AG04450 (cell line): ENCODE results near the gene CPT1C. TPM values are rescaled to one million over a fixed set of nuclear protein-coding genes. Genes with fewer than 3 reads are reported as not detected.
A peak's percentile ranks its signal among the peaks of the same experiment; 100 is the strongest.

Source experiments
- CTCF ChIA-PET: fragments of 300-600, 350-600 bp; formaldehyde crosslinking; extraction: SDS; loops from one replicate; lab custom pipeline; 2022; ENCODE audit warnings: antibody characterized with exemption, inconsistent platforms; lab: Charles Lee
- POLR2A ChIA-PET: fragments of 350-600 bp; formaldehyde crosslinking; extraction: SDS; loops from one replicate; lab custom pipeline; 2021; ENCODE audit warnings: antibody characterized with exemption, inconsistent platforms; lab: Yijun Ruan, JAX
- DNase-seq: peaks from one replicate; pipeline ENCODE4 v3.0.0-alpha.2; 2011; ENCODE audit warnings: low read depth, low spot score
- H3K27ac ChIP-seq: one replicate; pipeline ENCODE4 v1.5.1; 2012; ENCODE audit warnings: low read depth, low read length, control low read depth
- H3K27me3 ChIP-seq: one replicate; pipeline ENCODE4 v1.6.0; 2012; ENCODE audit warnings: low read length; ENCODE audit not compliant: control insufficient read depth, insufficient read depth
- H3K4me3 ChIP-seq: 2 replicates; pipeline ENCODE4 v1.5.1; 2011; ENCODE audit warnings: mild to moderate bottlenecking, low read depth, low read length, control low read depth
- H3K9me3 ChIP-seq: 2 replicates; pipeline ENCODE4 v1.5.1; 2012; ENCODE audit warnings: low read length; ENCODE audit not compliant: control insufficient read depth, insufficient read depth
- CTCF ChIP-seq: IDR thresholded peaks from 2 replicates; pipeline ENCODE4 v1.5.1; 2011; ENCODE audit warnings: low read depth, low read length, control low read depth, inconsistent platforms
- polyA plus RNA-seq: library from polyadenylated mRNA; depleted of rRNA; stranded (reverse); fragments of >200 nt; gene quantifications from 2 replicates; pipeline ENCODE4 v1.2.3, GENCODE V29; 2011

Gene CPT1C
- polyA plus RNA-seq, 1 experiment = 20.3 TPM

GRCh38 chr19:49727217-49728030 is 36.5 kb downstream of the CPT1C start:
- H3K4me3 ChIP-seq = no peak overlapping the region
- TF ChIP-seq CTCF = no peak
- CTCF ChIA-PET = interaction anchor here (0.6 to 1.4 kb wide), 3 partner anchors 10 to 67 kb away, joined by 3 to 9 read pairs (median 3); no protein-coding TSS in a partner anchor

GRCh38 chr19:49730166-49730565 is 39.2 kb downstream of the CPT1C start:
- no peaks in the 10 kb centered on the region for H3K9me3 ChIP-seq
- no peak for TF ChIP-seq CTCF
- H3K4me3 ChIP-seq = no peak overlapping the region
- DNase-seq = no peak
- POLR2A ChIA-PET = no interaction called here
- CTCF ChIA-PET = interaction anchor here (1.6 kb wide), 1 partner anchor 49 kb away, joined by 4 read pairs; no protein-coding TSS in a partner anchor
- H3K27me3 ChIP-seq = no peaks in the 10 kb centered on the region
- no peak overlapping the region for H3K27ac ChIP-seq

More at GRCh38 chr19:49727217-49728030, 36.5 kb downstream of the CPT1C start:
- POLR2A ChIA-PET = no interaction called here
- no peak for DNase-seq
- H3K9me3 ChIP-seq = no peaks in the 10 kb centered on the region
- peak overlapping the region; percentile 39 for H3K27ac ChIP-seq
- H3K27me3 ChIP-seq = no peaks in the 10 kb centered on the region

GRCh38 chr19:49738268-49738667 is 47.4 kb downstream of the CPT1C start:
- CTCF ChIA-PET = no interaction called here
- no peak overlapping the region for H3K27ac ChIP-seq
- no peaks in the 10 kb centered on the region for H3K27me3 ChIP-seq
- peaks cover 4% of the 10 kb centered on the region; the same call in 1 of the 2 replicates for H3K9me3 ChIP-seq
- no peak overlapping the region for H3K4me3 ChIP-seq
- TF ChIP-seq CTCF = no peak
- no peak for DNase-seq
- POLR2A ChIA-PET = no interaction called here

GRCh38 chr19:49739098-49739497 is 48.2 kb downstream of the CPT1C start:
- peaks cover 6% of the 10 kb centered on the region for H3K9me3 ChIP-seq
- no peak overlapping the region for H3K27ac ChIP-seq
- POLR2A ChIA-PET = no interaction called here
- CTCF ChIA-PET = no interaction called here
- no peak overlapping the region for H3K4me3 ChIP-seq
- no peaks in the 10 kb centered on the region for H3K27me3 ChIP-seq
- TF ChIP-seq CTCF = no peak
- no peak for DNase-seq

GRCh38 chr19:49739933-49740332 is 49.0 kb downstream of the CPT1C start:
- Histone ChIP-seq H3K27me3 (no peaks in the 10 kb centered on the region), H3K9me3 (peaks cover 14% of the 10 kb centered on the region), H3K4me3 (no peak overlapping the region), H3K27ac (no peak overlapping the region)
- no peak for DNase-seq
- CTCF ChIA-PET = no interaction called here
- POLR2A ChIA-PET = no interaction called here
- no peak for TF ChIP-seq CTCF
